GM23338 (cell line): ENCODE measurements around the gene NPHS2. TPM values are rescaled to one million over a fixed set of nuclear protein-coding genes. Genes with fewer than 3 reads are reported as not detected.

Experiments
- ATAC-seq: fragments of 200-7000 bp; cut with Tn5 transposase; 3 replicates; pipeline ENCODE4 v1.9.1; 2020
- DNase-seq: peaks from one replicate; pipeline ENCODE4 v3.0.0-alpha.2; 2015; ENCODE audit warnings: low spot score
- H2AFZ ChIP-seq: fragments of 200-600 bp; sonication (generic); 2 replicates; pipeline ENCODE4 v1.8.0; 2016; ENCODE audit warnings: antibody characterized with exemption, mild to moderate bottlenecking, moderate library complexity
- H3F3A ChIP-seq: fragments of 200-600 bp; sonication (generic); replicated peaks from 2 replicates; pipeline ENCODE4 v1.8.0; 2017; ENCODE audit warnings: antibody characterized with exemption, mixed run types, low read depth
- H3K27ac ChIP-seq: fragments of 200-600 bp; sonication (generic); 2 replicates; pipeline ENCODE4 v1.6.1; 2016; ENCODE audit warnings: low read depth
- H3K27me3 ChIP-seq: fragments of 200-600 bp; sonication (generic); 2 replicates; pipeline ENCODE4 v1.8.0; 2016; ENCODE audit warnings: mild to moderate bottlenecking, mixed run types, moderate library complexity; ENCODE audit not compliant: insufficient read depth
- H3K36me3 ChIP-seq: fragments of 200-600 bp; sonication (generic); 2 replicates; pipeline ENCODE4 v1.8.0; 2016; ENCODE audit warnings: mild to moderate bottlenecking; ENCODE audit not compliant: insufficient read depth
- H3K4me1 ChIP-seq: fragments of 200-600 bp; sonication (generic); 2 replicates; pipeline ENCODE4 v1.8.0; 2016; ENCODE audit warnings: mild to moderate bottlenecking, moderate library complexity; ENCODE audit not compliant: insufficient read depth
- H3K4me2 ChIP-seq: fragments of 200-600 bp; sonication (generic); 2 replicates; pipeline ENCODE4 v1.7.1; 2017; ENCODE audit warnings: mixed run types
- H3K4me3 ChIP-seq: fragments of 200-600 bp; sonication (generic); 2 replicates; pipeline ENCODE4 v1.6.1; 2016; ENCODE audit warnings: mixed run types
- H3K79me2 ChIP-seq: fragments of 200-600 bp; sonication (generic); replicated peaks from 2 replicates; pipeline ENCODE4 v1.8.0; 2017; ENCODE audit warnings: mild to moderate bottlenecking; ENCODE audit not compliant: insufficient read depth
- H3K9me2 ChIP-seq: fragments of 200-600 bp; sonication (generic); 2 replicates; pipeline ENCODE4 v1.8.0; 2017; ENCODE audit not compliant: insufficient read depth
- H4K20me1 ChIP-seq: fragments of 200-600 bp; sonication (generic); replicated peaks from 2 replicates; pipeline ENCODE4 v1.8.0; 2017; ENCODE audit warnings: mild to moderate bottlenecking; ENCODE audit not compliant: insufficient read depth
- H3K27ac Mint-ChIP-seq: 2 replicates; pipeline ENCODE4 v1.8.0; 2020; ENCODE audit warnings: inconsistent platforms, mild to moderate bottlenecking, moderate library complexity, mixed read lengths
- H3K27me3 Mint-ChIP-seq: 3 replicates; pipeline ENCODE4 v1.8.0; 2022; ENCODE audit warnings: low read depth, mild to moderate bottlenecking, moderate library complexity, mixed read lengths, inconsistent platforms; ENCODE audit not compliant: insufficient read depth, poor library complexity
- H3K36me3 Mint-ChIP-seq: 3 replicates; pipeline ENCODE4 v1.8.0; 2021; ENCODE audit warnings: low read depth, mild to moderate bottlenecking, inconsistent platforms, moderate library complexity, mixed read lengths
- H3K4me1 Mint-ChIP-seq: 3 replicates; pipeline ENCODE4 v1.8.0; 2020; ENCODE audit warnings: mild to moderate bottlenecking, inconsistent platforms, mixed read lengths
- H3K4me3 Mint-ChIP-seq: 3 replicates; pipeline ENCODE4 v1.8.0; 2021; ENCODE audit warnings: moderate library complexity, mild to moderate bottlenecking, inconsistent platforms, mixed read lengths
- H3K9me3 Mint-ChIP-seq: 3 replicates; pipeline ENCODE4 v1.8.0; 2020; ENCODE audit warnings: moderate library complexity, mild to moderate bottlenecking, inconsistent platforms, mixed read lengths
- CREB1 ChIP-seq: fragments of 250-450 bp; sonication (Bioruptor Pico); IDR thresholded peaks from 2 replicates; pipeline ENCODE4 v1.5.0; 2020; ENCODE audit warnings: low read depth, mild to moderate bottlenecking, moderate library complexity
- CTCF ChIP-seq, 2 experiments: fragments of 200-600 bp in 1 of 2; sonication (generic) in 1 of 2; conservative IDR thresholded peaks; 2 replicates each; pipeline versions ENCODE4 v1.5.1 to v1.6.1; 2016 to 2017; ENCODE audit warnings: antibody characterized with exemption in 2 of 2, low read depth in 2 of 2, mild to moderate bottlenecking in 2 of 2, moderate library complexity in 1 of 2
- EZH2 ChIP-seq: fragments of 200-600 bp; sonication (generic); IDR thresholded peaks from one replicate; pipeline ENCODE4 v1.8.0; 2017; ENCODE audit warnings: antibody characterized with exemption, mild to moderate bottlenecking, low read depth; ENCODE audit not compliant: unreplicated experiment
- EZH2phosphoT487 ChIP-seq: fragments of 200-600 bp; sonication (generic); IDR thresholded peaks from one replicate; pipeline ENCODE4 v1.8.1; 2018; ENCODE audit warnings: antibody characterized with exemption; ENCODE audit not compliant: unreplicated experiment
- JUNB ChIP-seq: IDR thresholded peaks from one replicate; pipeline ENCODE4 v1.6.1; 2016; ENCODE audit warnings: antibody characterized with exemption; ENCODE audit not compliant: unreplicated experiment
- NANOG ChIP-seq: IDR thresholded peaks from 2 replicates; pipeline ENCODE4 v1.6.1; 2016; ENCODE audit warnings: antibody characterized with exemption, borderline replicate concordance
- POLR2AphosphoS5 ChIP-seq: IDR thresholded peaks from 2 replicates; pipeline ENCODE4 v1.6.1; 2016; ENCODE audit warnings: antibody characterized with exemption, low read depth
- STAT1 ChIP-seq: IDR thresholded peaks from one replicate; pipeline ENCODE4 v1.6.1; 2016; ENCODE audit warnings: antibody characterized with exemption; ENCODE audit not compliant: unreplicated experiment
- ZNF114 ChIP-seq: fragments of 250-450 bp; sonication (Bioruptor Pico); IDR thresholded peaks from 2 replicates; pipeline ENCODE4 v1.5.0; 2020; ENCODE audit warnings: mild to moderate bottlenecking, moderate library complexity
- ZNF331 ChIP-seq: fragments of 250-450 bp; sonication (Bioruptor Pico); IDR thresholded peaks from 2 replicates; pipeline ENCODE4 v1.5.0; 2020; ENCODE audit warnings: low read depth, mild to moderate bottlenecking, moderate library complexity
- ZNF462 ChIP-seq: fragments of 250-450 bp; sonication (Bioruptor Pico); IDR thresholded peaks from 2 replicates; pipeline ENCODE4 v1.5.0; 2020; ENCODE audit warnings: mild to moderate bottlenecking, moderate library complexity
- polyA plus RNA-seq: library from polyadenylated mRNA; unstranded; fragments of >200 nt; fragmentation: Nextera tagmentation; extraction: Ambion mirVana; gene quantifications from 2 replicates; pipeline ENCODE4 v1.2.1, GENCODE V29; 2016
- total RNA-seq: library from RNA; depleted of rRNA; stranded (reverse); fragments of >200 nt; shearing (Covaris generic); gene quantifications from 2 replicates; pipeline ENCODE4 v1.2.3, GENCODE V29; 2014
- TF ChIP-seq, protein P1 (sequence below): IDR thresholded peaks from 2 replicates; pipeline ENCODE4 v1.6.1; 2016; ENCODE audit warnings: antibody characterized with exemption
- TF ChIP-seq, protein P2 (sequence below): IDR thresholded peaks from one replicate; pipeline ENCODE4 v1.6.1; 2018; ENCODE audit warnings: antibody characterized with exemption; ENCODE audit not compliant: unreplicated experiment

NPHS2 gene
- total and polyA plus RNA-seq, 2 experiments from 2014 or later, result not detected

GRCh38 chr1:179510038-179510437 is 65.7 kb downstream of the NPHS2 start:
- no peak overlapping the region for H3K27ac Mint-ChIP-seq
- no peak overlapping the region for H3K27ac ChIP-seq
- H3K36me3 Mint-ChIP-seq, result no peaks in the 10 kb centered on the region
- H3K4me2 ChIP-seq, result no peak overlapping the region
- H4K20me1 ChIP-seq, result no peaks in the 10 kb centered on the region
- no peaks in the 10 kb centered on the region for H3K27me3 Mint-ChIP-seq
- no peaks in the 10 kb centered on the region for H3F3A ChIP-seq
- ATAC-seq (no peak), DNase-seq (no peak)
- no peaks in the 10 kb centered on the region for H3K27me3 ChIP-seq
- H3K36me3 ChIP-seq, result no peaks in the 10 kb centered on the region
- H3K4me1 Mint-ChIP-seq, result no peaks in the 10 kb centered on the region
- TF ChIP-seq ZNF462 (no peak), EZH2phosphoT487 (no peak), ZNF114 (CRISPR knock-in tag) (no peak), STAT1 (no peak), CREB1 (CRISPR knock-in tag) (no peak), POLR2AphosphoS5 (no peak), EZH2 (no peak), NANOG (no peak), JUNB (no peak), ZNF331 (CRISPR knock-in tag) (no peak), CTCF (conservative IDR thresholded peaks at IDR 0.05; ENCODE audit: low read depth in 2 of 2) (no peak)
- TF ChIP-seq, protein P1, sequence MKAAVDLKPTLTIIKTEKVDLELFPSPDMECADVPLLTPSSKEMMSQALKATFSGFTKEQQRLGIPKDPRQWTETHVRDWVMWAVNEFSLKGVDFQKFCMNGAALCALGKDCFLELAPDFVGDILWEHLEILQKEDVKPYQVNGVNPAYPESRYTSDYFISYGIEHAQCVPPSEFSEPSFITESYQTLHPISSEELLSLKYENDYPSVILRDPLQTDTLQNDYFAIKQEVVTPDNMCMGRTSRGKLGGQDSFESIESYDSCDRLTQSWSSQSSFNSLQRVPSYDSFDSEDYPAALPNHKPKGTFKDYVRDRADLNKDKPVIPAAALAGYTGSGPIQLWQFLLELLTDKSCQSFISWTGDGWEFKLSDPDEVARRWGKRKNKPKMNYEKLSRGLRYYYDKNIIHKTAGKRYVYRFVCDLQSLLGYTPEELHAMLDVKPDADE, result no peak
- TF ChIP-seq, protein P2, sequence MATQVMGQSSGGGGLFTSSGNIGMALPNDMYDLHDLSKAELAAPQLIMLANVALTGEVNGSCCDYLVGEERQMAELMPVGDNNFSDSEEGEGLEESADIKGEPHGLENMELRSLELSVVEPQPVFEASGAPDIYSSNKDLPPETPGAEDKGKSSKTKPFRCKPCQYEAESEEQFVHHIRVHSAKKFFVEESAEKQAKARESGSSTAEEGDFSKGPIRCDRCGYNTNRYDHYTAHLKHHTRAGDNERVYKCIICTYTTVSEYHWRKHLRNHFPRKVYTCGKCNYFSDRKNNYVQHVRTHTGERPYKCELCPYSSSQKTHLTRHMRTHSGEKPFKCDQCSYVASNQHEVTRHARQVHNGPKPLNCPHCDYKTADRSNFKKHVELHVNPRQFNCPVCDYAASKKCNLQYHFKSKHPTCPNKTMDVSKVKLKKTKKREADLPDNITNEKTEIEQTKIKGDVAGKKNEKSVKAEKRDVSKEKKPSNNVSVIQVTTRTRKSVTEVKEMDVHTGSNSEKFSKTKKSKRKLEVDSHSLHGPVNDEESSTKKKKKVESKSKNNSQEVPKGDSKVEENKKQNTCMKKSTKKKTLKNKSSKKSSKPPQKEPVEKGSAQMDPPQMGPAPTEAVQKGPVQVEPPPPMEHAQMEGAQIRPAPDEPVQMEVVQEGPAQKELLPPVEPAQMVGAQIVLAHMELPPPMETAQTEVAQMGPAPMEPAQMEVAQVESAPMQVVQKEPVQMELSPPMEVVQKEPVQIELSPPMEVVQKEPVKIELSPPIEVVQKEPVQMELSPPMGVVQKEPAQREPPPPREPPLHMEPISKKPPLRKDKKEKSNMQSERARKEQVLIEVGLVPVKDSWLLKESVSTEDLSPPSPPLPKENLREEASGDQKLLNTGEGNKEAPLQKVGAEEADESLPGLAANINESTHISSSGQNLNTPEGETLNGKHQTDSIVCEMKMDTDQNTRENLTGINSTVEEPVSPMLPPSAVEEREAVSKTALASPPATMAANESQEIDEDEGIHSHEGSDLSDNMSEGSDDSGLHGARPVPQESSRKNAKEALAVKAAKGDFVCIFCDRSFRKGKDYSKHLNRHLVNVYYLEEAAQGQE, result no peak
- no peaks in the 10 kb centered on the region; the same call in 2 of the 3 replicates for H3K9me3 Mint-ChIP-seq
- no peaks in the 10 kb centered on the region for H3K4me1 ChIP-seq
- peaks cover 3% of the 10 kb centered on the region; the same call in 1 of the 2 replicates for H3K9me2 ChIP-seq
- H3K4me3 Mint-ChIP-seq, result no peak overlapping the region
- H3K4me3 ChIP-seq, result no peak overlapping the region
- no peak overlapping the region; the same call in 1 of the 2 replicates for H2AFZ ChIP-seq
- no peaks in the 10 kb centered on the region for H3K79me2 ChIP-seq
